Measurements from ENCODE around the gene COA6.

Gene COA6

GRCh38 chr1:234331507-234331906 is 41.7 kb upstream of the COA6 start:
- peak; percentile 76 for DNase-seq (ENCODE audit: low read depth)
- no peak overlapping the region for H3K4me3 ChIP-seq (ENCODE audit: control insufficient read depth, low read depth, low read length)
- TF ChIP-seq CTCF (conservative IDR thresholded peaks at IDR 0.05; ENCODE audit: control insufficient read depth, insufficient read depth, low read depth, low read length): no peak

- no peak for TF ChIP-seq CTCF (conservative IDR thresholded peaks at IDR 0.05; ENCODE audit: control insufficient read depth, insufficient read depth, low read depth, low read length)
- DNase-seq (ENCODE audit: low read depth): no peak
- no peak overlapping the region for H3K4me3 ChIP-seq (ENCODE audit: control insufficient read depth, low read depth, low read length)
Observed at GRCh38 chr1:234336359-234336758, 36.9 kb upstream of the COA6 start.

GRCh38 chr1:234337233-234337632 is 36.0 kb upstream of the COA6 start:
- DNase-seq (ENCODE audit: low read depth): no peak
- TF ChIP-seq CTCF (conservative IDR thresholded peaks at IDR 0.05; ENCODE audit: control insufficient read depth, insufficient read depth, low read depth, low read length): no peak
- no peak overlapping the region for H3K4me3 ChIP-seq (ENCODE audit: control insufficient read depth, low read depth, low read length)

- no peak overlapping the region for H3K4me3 ChIP-seq (ENCODE audit: control insufficient read depth, low read depth, low read length)
- DNase-seq (ENCODE audit: low read depth): no peak
- TF ChIP-seq CTCF (conservative IDR thresholded peaks at IDR 0.05; ENCODE audit: control insufficient read depth, insufficient read depth, low read depth, low read length): no peak
Observed at GRCh38 chr1:234340528-234340927, 32.7 kb upstream of the COA6 start.

GRCh38 chr1:234342774-234343173 is 30.5 kb upstream of the COA6 start:
- H3K4me3 ChIP-seq (ENCODE audit: control insufficient read depth, low read depth, low read length): no peak overlapping the region
- TF ChIP-seq CTCF (conservative IDR thresholded peaks at IDR 0.05; ENCODE audit: control insufficient read depth, insufficient read depth, low read depth, low read length): no peak
- DNase-seq (ENCODE audit: low read depth): no peak

GRCh38 chr1:234345237-234345636 is 28.0 kb upstream of the COA6 start:
- DNase-seq (ENCODE audit: low read depth): no peak
- H3K4me3 ChIP-seq (ENCODE audit: control insufficient read depth, low read depth, low read length): no peak overlapping the region
- no peak for TF ChIP-seq CTCF (conservative IDR thresholded peaks at IDR 0.05; ENCODE audit: control insufficient read depth, insufficient read depth, low read depth, low read length)

- H3K4me3 ChIP-seq (ENCODE audit: control insufficient read depth, low read depth, low read length): no peak overlapping the region
- DNase-seq (ENCODE audit: low read depth): no peak
- TF ChIP-seq CTCF (conservative IDR thresholded peaks at IDR 0.05; ENCODE audit: control insufficient read depth, insufficient read depth, low read depth, low read length): no peak
Observed at GRCh38 chr1:234348964-234349363, 24.3 kb upstream of the COA6 start.

Data from fibroblast of mammary gland (primary cell).